ENCODE measurements around the gene CLK3. TPM values are rescaled to one million over a fixed set of nuclear protein-coding genes. Genes with fewer than 3 reads are reported as not detected.
"Not testable (repeated sequence)": the region's sequence is repeated elsewhere in the genome, so short reads cannot be mapped to it uniquely, and the experiment has no call there.

CLK3 gene
- total RNA-seq, 1 experiment from 2014 or later = 70.7 TPM

- H3K9me3 ChIP-seq (ENCODE audit: insufficient read depth, low read depth) = no peaks in the 10 kb centered on the region
- ChIA-PET POLR2A (ENCODE audit: unreplicated experiment) (no interaction called here), CTCF (no interaction called here)
- no peak for TF ChIP-seq EZH2 (IDR thresholded peaks at IDR 0.05; ENCODE audit: low read depth)
- TF ChIP-seq, protein P1, sequence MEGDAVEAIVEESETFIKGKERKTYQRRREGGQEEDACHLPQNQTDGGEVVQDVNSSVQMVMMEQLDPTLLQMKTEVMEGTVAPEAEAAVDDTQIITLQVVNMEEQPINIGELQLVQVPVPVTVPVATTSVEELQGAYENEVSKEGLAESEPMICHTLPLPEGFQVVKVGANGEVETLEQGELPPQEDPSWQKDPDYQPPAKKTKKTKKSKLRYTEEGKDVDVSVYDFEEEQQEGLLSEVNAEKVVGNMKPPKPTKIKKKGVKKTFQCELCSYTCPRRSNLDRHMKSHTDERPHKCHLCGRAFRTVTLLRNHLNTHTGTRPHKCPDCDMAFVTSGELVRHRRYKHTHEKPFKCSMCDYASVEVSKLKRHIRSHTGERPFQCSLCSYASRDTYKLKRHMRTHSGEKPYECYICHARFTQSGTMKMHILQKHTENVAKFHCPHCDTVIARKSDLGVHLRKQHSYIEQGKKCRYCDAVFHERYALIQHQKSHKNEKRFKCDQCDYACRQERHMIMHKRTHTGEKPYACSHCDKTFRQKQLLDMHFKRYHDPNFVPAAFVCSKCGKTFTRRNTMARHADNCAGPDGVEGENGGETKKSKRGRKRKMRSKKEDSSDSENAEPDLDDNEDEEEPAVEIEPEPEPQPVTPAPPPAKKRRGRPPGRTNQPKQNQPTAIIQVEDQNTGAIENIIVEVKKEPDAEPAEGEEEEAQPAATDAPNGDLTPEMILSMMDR (conservative IDR thresholded peaks at IDR 0.05) = no peak
- H3K79me2 ChIP-seq (ENCODE audit: low read depth) = no peaks in the 10 kb centered on the region
- no peak overlapping the region for H3K4me2 ChIP-seq
- H3K36me3 ChIP-seq (ENCODE audit: low read depth) = no peaks in the 10 kb centered on the region
- no peak overlapping the region for H2AFZ ChIP-seq
- no TSS peak for BruUV-seq (replicated peaks)
- intact Hi-C loops (cut with micrococcal nuclease; ENCODE audit: unreplicated experiment) = no loop called here
- no peaks in the 10 kb centered on the region for H3F3A ChIP-seq (ENCODE audit: insufficient read depth, low read depth)
- no peak overlapping the region for H3K4me3 ChIP-seq
- no peaks in the 10 kb centered on the region for H3K27me3 ChIP-seq (ENCODE audit: insufficient read depth, low read depth)
- no peaks in the 10 kb centered on the region for H3K9me2 ChIP-seq (ENCODE audit: insufficient read depth)
- no peak for DNase-seq
- H3K4me1 ChIP-seq (replicated peaks; ENCODE audit: insufficient read depth) = no peaks in the 10 kb centered on the region
- no peaks in the 10 kb centered on the region for H4K20me1 ChIP-seq (ENCODE audit: insufficient read depth)
- no peak overlapping the region for H3K27ac ChIP-seq
These were observed 20.4 kb upstream of the CLK3 start for GRCh38 chr15:74595271-74595670.

DNA sequence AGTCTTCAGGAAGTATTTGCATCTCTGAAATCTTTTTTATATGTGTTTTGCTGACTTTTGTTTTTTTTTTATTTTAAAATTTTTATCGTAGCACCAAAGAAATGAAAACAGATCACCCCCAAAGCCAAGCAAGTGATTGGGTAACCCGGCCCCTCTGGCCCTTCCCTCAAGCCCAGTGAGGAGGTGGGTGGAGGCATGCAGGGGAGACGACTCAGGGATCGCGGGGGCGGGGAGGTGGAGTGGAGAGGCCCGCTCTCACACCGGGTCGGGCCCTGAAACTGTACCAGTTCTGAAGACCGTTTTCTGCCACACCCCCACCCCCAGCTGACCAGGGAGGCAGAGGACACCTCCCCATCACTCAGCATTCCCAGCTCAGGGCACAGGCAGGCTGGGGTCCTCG, 18.9 kb upstream of the CLK3 start:
- H3K9me2 ChIP-seq (ENCODE audit: insufficient read depth); H3K27ac ChIP-seq; DNase-seq; H3K4me1 ChIP-seq (replicated peaks; ENCODE audit: insufficient read depth); H3K4me2 ChIP-seq; H3F3A ChIP-seq (ENCODE audit: insufficient read depth, low read depth); intact Hi-C loops (cut with micrococcal nuclease; ENCODE audit: unreplicated experiment); H3K9me3 ChIP-seq (ENCODE audit: insufficient read depth, low read depth); H3K4me3 ChIP-seq; H3K27me3 ChIP-seq (ENCODE audit: insufficient read depth, low read depth); CTCF ChIA-PET; POLR2A ChIA-PET (ENCODE audit: unreplicated experiment); H4K20me1 ChIP-seq (ENCODE audit: insufficient read depth); H2AFZ ChIP-seq; H3K36me3 ChIP-seq (ENCODE audit: low read depth); BruUV-seq (replicated peaks); H3K79me2 ChIP-seq (ENCODE audit: low read depth): not testable (repeated sequence)

DNA sequence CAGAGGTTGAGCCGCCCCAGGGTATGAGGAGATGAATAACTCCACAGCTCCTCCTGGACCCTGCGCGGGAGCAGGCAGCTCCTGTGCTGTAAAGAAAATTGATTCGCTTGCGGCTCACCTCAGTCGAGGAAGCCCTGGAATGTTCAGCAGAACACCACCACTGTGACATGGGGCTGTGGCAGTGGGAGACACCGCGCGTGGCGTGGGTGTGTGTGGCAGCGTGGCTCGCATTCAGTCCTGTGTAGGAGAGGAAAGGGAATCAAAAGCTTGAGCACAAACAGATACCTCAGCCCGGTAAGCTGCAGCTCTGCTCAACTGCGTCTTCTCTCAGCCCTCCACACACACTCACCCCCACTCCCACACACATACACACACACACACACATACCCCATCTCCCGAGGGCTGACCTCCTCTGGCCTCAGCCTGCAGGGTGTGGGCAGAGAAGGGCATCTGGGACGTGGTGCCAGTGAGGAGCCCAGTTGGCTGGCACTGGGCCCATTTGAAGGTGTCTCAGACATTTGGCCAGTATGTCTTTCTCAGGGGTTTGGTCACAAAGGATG, 18.4 kb upstream of the CLK3 start:
- H3K27ac ChIP-seq; BruUV-seq (replicated peaks); H3K9me2 ChIP-seq (ENCODE audit: insufficient read depth); H3K4me2 ChIP-seq; H3F3A ChIP-seq (ENCODE audit: insufficient read depth, low read depth); H3K9me3 ChIP-seq (ENCODE audit: insufficient read depth, low read depth); H3K4me1 ChIP-seq (replicated peaks; ENCODE audit: insufficient read depth); H3K36me3 ChIP-seq (ENCODE audit: low read depth); CTCF ChIA-PET; H2AFZ ChIP-seq; H3K79me2 ChIP-seq (ENCODE audit: low read depth); intact Hi-C loops (cut with micrococcal nuclease; ENCODE audit: unreplicated experiment); DNase-seq; H3K4me3 ChIP-seq; POLR2A ChIA-PET (ENCODE audit: unreplicated experiment); H3K27me3 ChIP-seq (ENCODE audit: insufficient read depth, low read depth); H4K20me1 ChIP-seq (ENCODE audit: insufficient read depth): not testable (repeated sequence)

- peak; percentile 61 to 92 for DNase-seq
- Histone ChIP-seq H2AFZ (no peak overlapping the region), H3K9me3 (ENCODE audit: insufficient read depth, low read depth) (no peaks in the 10 kb centered on the region), H3K4me2 (peak overlapping the region; percentile 6; the same call in 1 of the 2 replicates), H3K79me2 (ENCODE audit: low read depth) (no peaks in the 10 kb centered on the region), H3K4me1 (replicated peaks; ENCODE audit: insufficient read depth) (no peaks in the 10 kb centered on the region), H3K9me2 (ENCODE audit: insufficient read depth) (no peaks in the 10 kb centered on the region), H3K36me3 (ENCODE audit: low read depth) (no peaks in the 10 kb centered on the region), H3K4me3 (no peak overlapping the region), H3K27me3 (ENCODE audit: insufficient read depth, low read depth) (no peaks in the 10 kb centered on the region), H4K20me1 (ENCODE audit: insufficient read depth) (no peaks in the 10 kb centered on the region), H3F3A (ENCODE audit: insufficient read depth, low read depth) (no peaks in the 10 kb centered on the region), H3K27ac (no peak overlapping the region)
- TF ChIP-seq EZH2 (IDR thresholded peaks at IDR 0.05; ENCODE audit: low read depth) = no peak
- TF ChIP-seq, protein P1 (conservative IDR thresholded peaks at IDR 0.05) = no peak
- ChIA-PET CTCF (interaction anchor here (0.6 to 1.2 kb wide), 2 partner anchors 17 to 109 kb away, joined by 3 to 4 read pairs; partner anchors contain the start of gene CLK3), POLR2A (ENCODE audit: unreplicated experiment) (interaction anchor here (0.6 to 1.0 kb wide), 2 partner anchors 10 to 137 kb away, joined by 3 to 6 read pairs; partner anchors contain the start of gene UBL7)
- intact Hi-C loops (cut with micrococcal nuclease; ENCODE audit: unreplicated experiment) = no loop called here
- BruUV-seq (replicated peaks) = TSS peak; percentile 64
These were observed 17.4 kb upstream of the CLK3 start for GRCh38 chr15:74598126-74598842.
